Heart left ventricle (tissue), 13 donors: ENCODE data around the gene MAP3K3.

ENCODE experiments used
- CTCF ChIP-seq, 12 donors: fragments of 200-600 bp; sonication (generic) in 4 of 12; IDR thresholded peaks; one replicate each; pipeline versions ENCODE4 v1.5.0 to v1.8.0; 2018 to 2022; ENCODE audit warnings: antibody characterized with exemption in 12 of 12, mild to moderate bottlenecking in 5 of 12
- POLR2A ChIP-seq, 2 donors: fragments of 450-650 bp; IDR thresholded peaks; one replicate each; pipeline ENCODE4 v1.6.1; 2017; ENCODE audit warnings: antibody characterized with exemption in 2 of 2, mild to moderate bottlenecking in 2 of 2, moderate library complexity in 2 of 2
- donor health status: ischemic (EF 13 %, LVEDD 7.1; RV severe dilation, severe dysfunction).
- donor health status: DM: no; HTN: yes; CAD: no.
- donor health status: DM: no; HTN: no; CAD: no.
- donor health status: ischemic (EF 25% LVEDD 6.9; RV normal size, moderate dysfunction).
- donor health status: ischemic (EF 25% LVEDD 5.7; RV mildly dilated, moderate dysfunction).
- donor health status: ischemic (EF 35%, LVEDD 5.7; RV mildly dilated, moderate dysfunction).
- donor health status: nonischemic (EF 11% LVEDD 7.7; RV severe dilation, severe dysfunction).
- donor health status: DM: yes; HTN: yes; CAD: no.
- donor health status: PGD.
- donor health status: ischemic (EF 29% LVEDD 5.4; RV normal size, mild dysfunction).
- donor health status: nonischemic (EF 23%, LVEDD 6.1; RV moderate dilation, normal function).

DNA sequence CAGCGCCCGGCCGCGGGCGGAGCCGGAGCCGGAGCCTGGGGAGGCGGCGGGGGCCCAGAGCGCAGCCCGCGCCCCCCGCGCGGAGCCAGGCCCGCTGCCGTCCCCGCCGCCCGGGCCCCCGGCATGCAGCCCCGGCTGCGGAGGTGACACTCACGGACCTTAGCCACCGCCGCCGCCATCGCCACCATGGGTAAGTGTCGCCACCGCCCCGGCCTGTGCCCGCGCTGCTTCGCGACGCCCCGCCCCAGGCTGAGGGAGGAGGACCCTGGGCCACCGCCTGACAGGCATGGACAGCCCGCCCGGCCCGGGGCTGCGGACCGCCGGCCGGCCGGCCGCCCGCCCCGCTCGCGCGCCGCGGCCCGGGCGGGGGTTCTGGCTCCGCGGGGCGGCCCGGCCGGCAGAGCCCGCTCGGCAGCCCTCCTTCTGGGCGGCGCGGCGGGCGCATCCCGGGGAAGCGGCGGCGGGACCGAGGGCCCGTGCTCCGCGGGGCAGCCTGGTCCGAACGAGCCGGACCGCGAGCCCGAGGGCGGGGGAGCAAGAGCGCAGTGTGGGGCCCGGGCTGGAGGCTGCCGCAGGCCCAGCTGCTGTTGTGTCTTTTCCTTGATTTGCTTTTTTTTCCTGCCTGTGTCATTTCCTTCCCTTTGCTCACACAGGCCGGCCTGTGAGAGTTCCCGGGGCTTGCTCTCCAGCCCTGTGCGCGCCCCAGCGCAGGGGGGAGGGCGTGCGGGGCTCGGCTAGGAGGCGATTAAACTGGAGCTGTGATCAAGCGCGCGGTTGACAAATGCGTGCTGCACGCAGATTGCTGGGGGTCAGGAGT, 565 bp downstream of the MAP3K3 start:
- TF ChIP-seq POLR2A (IDR thresholded peaks at IDR 0.05) (no peak), CTCF (IDR thresholded peaks at IDR 0.05) (no peak)
